Activated CD4-positive, CD25-positive, alpha-beta regulatory T cell treated with anti-CD3 and anti-CD28 coated beads, Interleukin-2, amount 50 U/mL, for 16 hours (primary cell): ENCODE measurements around the gene WNT5B.

ENCODE experiments used
- DNase-seq: peaks from one replicate; pipeline ENCODE4 v3.0.0-alpha.2; 2020; ENCODE audit warnings: low read depth, low spot score

WNT5B gene

DNA sequence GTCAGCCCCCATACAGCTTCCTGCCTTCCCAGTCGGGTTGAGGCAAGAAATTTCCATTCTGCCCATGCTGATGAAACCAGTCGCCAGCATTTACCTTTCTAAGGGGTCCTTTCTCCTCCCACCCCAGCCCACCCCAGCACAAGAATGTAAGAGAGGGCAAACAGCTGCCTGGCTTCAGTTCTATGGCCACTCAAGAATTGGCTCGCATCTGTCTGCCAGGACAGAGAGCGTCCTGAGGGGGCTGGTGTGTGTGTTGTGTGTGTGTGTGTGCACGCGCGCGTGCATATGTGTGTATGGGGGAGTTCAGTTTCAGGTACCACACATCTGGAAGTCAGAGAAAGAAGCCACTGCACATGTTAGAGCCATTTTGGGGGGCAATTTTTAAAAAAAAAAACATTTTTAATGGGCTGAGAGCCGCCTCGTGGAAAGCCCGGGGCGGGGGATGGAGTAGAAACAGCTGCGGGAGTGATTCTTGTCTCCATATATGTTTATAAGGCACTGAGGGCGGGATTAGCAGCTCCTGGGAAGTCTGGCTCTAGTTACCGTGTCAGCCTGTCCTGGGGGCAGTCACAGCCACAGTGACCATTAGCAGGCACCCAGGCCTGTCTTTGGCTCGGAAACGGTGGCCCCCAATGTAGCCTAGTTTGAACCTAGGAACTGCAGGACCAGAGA, at the start of gene WNT5B:
TSS of gene WNT5B (plus strand) at position 566 of the 672 bp plus-strand sequence. CDS start 2,124 bp downstream, outside the sequence.
- no peak for DNase-seq

DNA sequence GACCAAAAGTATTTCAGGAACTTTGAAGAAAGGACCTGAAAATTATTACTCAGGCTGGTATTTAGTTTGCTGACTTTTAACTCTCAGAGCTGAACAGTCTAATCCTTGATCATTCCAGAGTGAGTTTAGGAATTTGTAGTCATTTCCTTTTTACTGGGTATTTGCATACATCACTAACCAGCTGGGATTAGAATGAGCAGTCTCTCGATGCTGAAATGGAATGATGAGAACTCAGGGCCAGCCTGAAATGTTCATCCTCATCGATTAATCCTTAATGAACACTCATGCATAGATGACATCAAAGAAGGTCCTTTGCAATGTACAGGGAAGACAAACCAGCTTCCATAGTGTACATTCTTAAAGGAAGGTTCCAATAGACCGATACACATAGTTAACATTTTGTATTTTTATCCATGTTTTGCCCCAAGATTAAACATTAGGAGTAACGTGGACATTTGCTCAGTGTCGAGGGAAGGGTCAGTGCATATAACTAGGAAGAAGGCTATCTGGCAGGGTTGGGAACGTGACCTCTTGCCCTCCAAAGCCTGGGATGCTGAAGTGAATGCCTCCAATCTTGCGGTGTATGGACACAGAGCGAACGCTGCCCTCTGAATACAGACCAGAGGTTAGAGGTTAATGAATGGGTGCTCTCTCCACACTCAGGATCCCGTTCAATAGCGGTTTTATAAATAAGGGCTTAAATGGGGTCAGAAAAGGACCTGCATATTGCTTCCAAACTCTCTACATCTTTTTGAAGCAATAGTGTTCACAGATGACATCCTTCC, 49.2 kb upstream of the WNT5B start:
- DNase-seq = no peak

DNA sequence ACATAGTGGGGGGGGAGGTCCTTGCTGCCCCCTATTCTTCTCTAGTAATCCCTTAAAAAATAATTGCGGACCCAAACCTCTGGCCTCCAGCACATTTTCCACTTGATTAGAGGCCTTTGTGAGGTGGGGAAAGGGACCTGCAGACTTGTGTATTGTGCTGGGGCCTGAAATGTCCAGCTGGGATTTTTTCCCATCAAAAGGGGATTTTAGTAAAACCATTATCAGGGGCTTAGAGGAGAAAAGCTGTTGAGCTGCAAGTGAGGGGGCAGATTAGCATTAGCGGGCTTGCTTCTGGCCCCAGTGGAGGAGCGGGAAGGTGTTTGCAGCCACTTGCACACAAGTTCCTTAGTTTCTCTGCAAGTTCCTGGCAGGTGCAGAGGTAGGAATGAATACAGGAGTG, 48.5 kb upstream of the WNT5B start:
- no peak for DNase-seq

DNA sequence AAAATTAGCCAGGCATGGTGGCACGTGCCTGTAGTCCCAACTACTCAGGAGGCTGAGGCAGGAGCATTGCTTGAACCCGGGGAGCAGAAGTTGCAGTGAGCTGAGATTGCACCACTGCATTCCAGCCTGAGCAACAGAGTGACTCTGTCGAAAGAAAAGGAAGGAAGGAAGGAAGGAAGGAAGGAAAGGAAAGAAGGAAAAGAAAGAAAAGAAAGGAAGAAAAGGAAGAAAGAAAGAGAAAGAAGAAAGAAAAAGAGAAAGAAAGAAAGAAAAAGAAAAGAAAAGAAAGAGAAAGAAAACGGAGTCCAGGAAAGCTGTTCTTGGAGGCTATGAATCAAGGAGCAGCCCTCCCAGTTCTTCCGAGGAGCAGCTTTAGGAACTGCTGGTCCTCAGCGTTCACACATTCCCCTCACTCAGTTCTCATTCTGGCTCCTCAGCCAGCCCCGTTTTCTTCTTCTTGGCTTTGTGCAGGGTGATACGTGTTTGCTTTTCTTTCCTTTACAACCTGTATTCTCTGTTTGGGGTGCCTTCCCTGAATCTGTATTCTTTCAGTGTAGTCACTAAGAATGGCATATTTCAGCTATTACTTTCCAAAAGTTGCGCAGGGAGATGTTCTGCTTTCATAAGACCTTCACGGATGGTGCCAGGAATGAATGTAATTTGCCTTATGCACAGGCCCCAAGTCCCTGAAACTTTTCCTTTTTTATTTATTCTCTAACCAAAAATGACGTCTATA, 46.9 kb upstream of the WNT5B start:
- DNase-seq = no peak

DNA sequence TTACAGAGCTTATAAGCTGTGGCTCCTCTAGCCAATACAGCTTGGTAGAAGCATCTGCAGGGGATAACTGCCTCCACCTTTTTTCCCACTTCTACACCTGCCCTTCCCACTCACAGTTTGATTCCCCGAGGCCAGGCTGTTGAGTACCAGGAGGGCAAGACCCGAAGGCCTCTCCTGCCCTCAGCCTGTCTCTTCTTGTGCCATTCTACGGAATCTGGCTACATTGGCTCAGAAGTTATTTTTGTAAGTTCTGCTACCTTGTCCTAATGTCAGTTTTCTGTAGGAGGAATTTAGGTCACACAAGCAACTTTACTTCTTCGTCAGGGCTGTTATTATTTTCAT, 46.4 kb upstream of the WNT5B start:
- DNase-seq = no peak

DNA sequence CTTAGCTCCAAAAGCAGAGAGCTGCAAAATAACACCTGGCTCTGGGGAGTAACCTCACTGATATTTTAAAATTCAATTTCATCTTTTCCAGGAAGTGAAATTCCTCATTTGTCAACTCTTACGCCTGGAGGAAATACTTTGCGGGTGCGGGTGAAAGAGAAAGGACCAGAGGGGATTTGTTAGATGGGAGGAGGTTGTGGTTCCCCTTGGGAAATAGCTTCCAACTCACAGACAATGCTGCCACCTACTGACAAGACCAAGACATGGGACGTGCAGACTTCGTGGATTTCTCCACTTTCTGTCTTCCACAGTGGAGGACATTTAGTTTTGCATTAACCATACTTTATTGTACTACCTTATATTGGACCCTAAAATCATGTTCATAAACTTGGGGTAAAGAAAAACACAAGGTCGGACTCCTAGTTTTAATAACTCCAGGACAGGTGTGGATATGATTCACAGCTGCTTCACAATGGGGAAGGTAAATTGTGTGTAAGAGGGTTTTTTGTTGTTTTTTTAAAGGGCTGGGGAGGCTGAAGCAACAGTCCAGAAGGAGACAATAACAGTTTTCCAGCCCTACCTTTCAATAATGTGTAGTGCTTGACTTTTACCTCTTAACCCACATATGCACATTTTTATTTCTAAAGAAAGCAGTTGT, 45.5 kb upstream of the WNT5B start:
- DNase-seq = peak; percentile 47

DNA sequence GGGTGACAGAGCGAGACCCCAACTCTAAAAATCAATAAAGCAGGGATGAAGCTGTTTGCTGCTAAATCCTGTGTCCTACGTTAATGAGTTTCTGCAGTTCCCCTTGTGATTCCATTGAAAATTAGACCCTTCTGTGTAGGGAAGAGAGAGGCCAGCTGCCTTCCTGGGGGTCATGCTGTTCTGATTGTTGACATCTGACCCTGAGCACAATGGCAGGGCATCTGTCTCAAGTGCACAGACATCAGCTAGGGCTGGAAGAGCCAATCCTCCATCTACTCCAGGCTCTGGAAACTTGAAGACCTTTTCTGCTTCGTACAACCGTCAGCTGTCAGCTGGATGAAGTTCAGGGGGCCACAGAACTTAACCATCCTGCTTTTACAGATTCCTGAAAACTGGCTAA, 44.7 kb upstream of the WNT5B start:
- no peak for DNase-seq

DNA sequence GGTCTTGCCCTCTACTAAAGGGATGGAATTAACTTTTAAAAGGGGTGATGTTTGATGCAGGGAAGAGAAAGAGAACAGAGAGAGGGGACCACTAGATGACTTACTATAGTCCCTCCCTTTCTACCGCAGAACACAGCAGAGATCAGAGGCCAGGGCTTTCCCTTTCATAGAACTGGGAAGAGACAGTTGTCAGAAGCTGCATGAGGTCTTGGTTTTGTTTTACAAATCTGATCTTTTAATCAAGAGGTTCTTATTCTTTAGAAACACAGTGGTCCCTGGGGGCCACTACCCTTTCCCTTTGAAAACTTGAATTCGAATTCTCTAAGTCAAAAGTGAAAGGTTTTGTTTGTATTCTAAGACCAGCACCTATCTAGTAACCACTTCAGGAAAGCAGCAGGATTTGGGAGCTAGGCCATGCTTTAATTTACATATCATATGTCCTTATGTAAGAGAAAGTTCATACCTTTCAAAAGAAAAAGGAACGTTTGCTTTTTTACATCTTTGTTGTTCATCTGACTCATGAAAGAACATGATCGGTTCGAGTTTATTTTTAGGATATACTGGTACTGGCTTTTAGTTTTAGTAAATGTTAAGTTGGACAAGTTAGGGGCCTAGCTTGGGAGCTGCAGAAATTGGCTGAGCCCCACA, 41.0 kb upstream of the WNT5B start:
- no peak for DNase-seq

DNA sequence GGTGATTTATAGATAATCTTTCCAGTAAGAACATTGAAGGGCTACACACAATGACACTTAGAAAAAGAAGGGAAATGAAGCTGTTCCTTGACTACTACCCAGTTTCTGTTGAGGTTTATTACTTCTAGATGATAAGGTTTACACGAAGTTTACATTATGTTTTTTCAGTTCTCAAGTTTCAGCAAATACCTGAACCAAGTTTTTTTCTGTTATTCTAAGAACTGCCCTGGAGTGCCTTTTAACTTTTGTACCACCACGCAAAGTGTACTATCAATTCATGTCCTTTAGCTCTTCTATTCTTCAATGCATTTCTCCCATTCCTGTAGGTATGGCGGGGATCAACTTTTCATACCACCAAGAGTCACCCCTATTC, 40.5 kb upstream of the WNT5B start:
- DNase-seq = no peak

DNA sequence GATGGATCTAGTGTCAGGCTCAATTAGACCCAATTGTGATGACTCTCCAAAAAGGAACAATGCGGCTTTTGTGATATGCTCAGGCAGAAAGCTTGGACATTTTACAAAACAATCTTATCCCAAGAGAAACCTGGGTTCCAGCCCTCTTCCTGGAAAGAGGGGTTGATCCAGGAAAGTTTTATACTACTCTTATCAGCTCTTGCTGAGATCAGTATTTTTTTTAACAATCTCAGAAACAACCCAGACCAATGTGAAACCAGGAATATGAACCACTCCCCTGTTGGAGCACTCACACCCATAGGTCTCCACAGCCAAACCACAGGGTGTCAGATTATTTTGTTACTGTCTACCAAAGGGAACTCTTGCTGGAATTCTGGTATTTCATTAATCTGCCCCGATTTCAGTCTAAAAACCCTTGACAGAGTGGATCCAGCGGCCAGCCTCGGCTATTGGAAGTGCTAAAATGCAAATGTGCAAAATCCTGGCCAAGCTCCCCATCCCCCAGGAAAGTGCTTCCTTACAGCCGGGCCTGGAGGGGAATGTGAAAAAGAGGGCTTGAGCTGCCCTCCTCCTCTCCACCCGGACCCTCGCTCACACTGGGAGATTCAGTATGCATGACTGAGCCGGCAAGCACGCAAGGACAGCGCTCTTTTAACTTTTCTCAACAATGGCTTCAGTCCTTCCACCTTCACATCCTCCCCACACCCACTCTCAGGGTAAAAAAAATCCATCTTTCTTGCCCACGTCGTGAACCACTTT, 38.6 kb upstream of the WNT5B start:
- no peak for DNase-seq

DNA sequence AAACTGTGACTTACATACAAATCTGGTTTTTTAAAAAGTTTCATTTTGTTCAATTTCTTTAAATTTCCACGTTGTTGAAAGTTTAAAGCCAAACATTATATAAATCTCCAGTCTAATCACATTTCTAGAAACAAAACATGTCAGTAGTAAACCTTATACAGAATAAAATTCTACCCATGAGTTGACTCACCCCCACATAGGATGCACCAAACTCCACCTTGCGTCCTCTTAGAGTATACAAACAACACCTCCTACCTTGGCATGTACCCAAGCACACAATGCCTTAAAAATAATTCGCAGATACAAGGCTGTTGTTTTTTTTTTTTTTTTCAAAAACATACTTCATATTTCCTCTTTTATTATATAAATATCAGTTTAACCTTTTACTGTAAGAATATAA, 38.0 kb upstream of the WNT5B start:
- DNase-seq = peak; percentile 14

DNA sequence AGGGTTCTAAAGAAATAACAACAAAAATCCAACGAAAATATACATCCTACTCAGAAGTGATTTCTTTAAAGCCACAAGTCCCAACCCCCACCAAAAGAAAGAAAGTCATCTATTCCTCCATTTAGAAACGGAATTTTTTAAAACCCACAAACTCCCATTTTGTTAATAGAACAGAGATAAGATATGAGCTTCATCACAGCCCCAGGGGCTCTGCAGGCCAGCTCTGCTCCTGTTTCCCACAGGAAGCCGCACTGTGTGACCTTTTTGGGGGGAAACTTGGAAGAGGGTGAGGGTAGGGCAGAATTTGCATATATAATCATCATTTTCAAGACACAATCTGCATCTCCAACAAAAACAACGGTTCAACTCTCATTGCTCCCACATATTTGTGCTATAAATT, 37.5 kb upstream of the WNT5B start:
- no peak for DNase-seq

DNA sequence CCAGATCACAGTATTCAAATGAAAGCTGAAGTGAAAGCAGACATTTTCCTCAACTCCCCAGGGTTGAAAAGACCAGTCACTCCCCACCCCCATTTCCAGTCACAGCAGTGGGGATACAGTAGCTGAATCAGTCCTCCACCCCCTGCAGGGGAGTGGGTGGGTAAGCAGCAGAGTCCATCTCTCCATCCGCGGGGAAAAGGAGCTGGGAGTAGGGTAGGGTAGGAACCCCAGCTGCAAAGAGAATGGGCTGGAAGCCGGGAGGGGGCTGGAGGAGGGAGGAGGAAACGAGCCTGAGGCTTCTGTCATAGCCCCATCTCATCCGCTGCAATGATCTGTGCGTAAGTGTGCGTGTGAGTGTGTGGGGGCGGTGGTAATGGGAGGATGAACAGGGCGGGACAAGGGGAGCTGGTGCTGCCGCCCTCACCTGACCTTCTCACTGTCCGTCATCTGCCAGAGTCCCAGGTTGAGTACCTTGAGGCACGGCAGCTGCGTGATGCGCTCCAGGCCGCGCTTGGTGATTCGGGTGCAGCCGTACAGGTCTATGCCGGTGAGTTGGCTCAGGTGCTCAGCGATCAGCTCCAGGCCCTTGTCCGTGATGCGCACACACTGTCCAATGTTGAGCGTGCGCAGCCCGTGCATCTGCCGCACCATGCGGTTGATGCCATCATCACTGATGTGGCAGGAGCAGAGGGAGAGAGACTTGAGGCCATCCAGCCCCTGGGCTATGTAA, 36.4 kb upstream of the WNT5B start:
- DNase-seq = peak; percentile 37

DNA sequence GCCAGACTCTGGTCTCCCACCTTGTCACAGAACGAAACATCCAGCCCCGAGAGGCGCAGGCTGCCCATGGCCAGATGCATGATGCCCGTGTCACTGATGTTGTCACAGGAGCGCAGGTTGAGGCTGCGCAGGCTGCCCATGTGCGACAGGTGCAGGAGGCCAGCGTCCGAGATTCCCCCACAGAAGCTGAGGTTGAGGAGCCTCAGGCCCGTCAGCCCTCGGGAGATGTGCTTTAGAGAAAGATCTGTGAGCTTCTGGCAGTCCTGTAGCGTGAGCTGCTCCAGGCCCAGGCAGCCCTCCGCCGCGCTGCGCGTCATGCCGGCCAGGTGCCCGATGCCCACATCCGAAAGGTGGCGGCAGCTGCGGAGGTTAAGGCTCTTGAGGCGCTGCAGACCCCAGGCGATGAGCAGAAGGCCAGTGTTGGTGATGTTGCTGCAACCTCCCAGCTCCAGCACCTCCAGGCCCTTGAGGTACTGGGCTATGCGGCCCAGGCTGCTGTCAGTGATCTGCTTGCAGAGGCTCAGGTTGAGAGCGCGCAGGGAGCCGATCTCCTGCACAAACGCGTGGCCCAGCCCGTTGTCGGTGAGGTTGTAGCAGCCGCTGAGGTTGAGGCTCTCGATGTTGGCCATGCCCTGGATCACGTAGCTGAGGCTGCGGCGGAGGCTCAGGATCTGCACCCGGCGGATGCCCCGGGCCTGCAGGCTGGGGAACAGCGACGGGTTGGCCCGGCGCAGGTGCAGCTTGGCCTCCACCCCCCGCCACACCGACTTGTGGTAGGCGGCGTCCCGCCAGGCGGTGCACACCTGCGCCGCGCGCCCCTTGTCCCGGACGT, 35.6 kb upstream of the WNT5B start:
- peak; percentile 16 for DNase-seq

DNA sequence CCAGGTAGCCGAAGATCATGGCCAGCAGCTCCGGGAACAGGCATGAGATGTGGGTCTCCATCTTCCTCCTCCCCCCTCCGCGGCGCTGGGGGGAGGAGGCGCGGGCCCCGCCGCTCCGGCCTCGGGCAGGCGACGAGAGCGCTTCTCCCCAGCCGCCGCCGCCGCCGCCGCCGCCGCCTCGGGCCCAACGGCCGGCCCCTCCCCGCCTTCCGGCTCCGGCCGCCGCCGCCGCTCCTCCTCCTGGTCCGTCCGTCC, 35.1 kb upstream of the WNT5B start:
- DNase-seq = no peak

DNA sequence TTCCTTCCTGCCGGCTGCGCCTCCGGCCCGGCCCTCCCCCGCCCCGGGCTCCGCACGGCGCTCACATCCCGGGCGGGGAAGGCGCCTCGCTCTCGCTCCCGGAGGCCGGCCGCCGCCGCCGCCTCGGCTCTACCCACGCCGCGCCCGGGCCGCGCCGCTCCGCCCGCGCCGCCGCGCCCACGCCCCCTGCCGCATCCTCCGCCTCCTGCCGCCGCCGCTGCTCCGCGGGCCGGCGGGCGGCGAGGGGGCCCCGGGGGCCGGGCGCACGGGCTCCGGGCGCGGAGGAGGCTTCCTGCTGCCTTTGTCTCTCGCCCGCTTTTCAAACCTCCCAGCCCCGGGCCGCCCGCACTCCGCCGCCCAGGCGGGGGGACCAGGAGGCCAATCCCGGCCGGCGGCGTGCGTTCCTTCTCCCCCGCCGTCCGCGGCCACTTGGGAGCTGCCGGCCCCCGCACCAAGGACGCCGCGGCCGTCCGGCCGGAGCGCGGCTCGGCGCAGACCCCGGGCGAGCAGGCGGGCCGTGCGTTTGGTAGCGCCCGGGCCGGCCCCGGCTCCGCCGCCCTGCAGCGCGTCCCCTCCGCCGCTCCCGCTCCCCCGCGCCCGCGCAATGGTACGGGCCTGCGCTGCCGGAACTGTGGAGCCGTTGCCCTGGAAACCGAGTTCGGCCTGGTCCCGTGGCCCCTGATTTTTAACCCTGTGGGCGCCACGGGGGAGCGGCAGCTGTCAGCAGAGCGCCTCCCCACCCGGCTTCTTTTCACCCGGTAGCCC, 34.6 kb upstream of the WNT5B start, which contains the start of gene FBXL14:
TSS of gene FBXL14 (minus strand) at position 321 of the 765 bp plus-strand sequence. CDS start 515 bp downstream, outside the sequence.
- peak; percentile 76 for DNase-seq

DNA sequence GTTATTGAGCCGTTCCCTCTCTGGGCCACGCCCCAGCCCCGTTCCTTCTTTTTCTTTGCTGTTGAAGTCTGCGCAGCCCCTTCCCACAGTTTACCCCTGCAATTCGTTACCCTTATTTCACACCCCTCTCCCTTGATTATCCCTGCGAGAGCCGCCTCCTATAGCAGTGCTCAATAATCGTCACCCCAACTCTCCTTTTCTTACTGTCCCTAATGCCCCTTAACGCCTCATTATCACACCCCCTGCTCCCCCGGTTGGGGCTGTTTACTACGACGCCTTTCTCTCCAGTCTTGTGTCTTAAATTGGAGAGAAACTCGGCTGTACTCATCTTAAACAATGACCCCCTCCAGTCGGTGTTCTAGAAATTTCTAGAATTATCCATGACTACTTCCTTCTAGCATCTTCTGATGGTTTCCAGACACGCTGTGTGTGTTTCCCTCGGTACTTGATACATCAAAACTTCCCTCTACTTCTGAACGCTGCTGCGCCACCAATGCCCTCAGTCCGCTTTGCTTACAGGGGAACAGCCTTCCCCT, 33.9 kb upstream of the WNT5B start:
- DNase-seq = no peak

DNA sequence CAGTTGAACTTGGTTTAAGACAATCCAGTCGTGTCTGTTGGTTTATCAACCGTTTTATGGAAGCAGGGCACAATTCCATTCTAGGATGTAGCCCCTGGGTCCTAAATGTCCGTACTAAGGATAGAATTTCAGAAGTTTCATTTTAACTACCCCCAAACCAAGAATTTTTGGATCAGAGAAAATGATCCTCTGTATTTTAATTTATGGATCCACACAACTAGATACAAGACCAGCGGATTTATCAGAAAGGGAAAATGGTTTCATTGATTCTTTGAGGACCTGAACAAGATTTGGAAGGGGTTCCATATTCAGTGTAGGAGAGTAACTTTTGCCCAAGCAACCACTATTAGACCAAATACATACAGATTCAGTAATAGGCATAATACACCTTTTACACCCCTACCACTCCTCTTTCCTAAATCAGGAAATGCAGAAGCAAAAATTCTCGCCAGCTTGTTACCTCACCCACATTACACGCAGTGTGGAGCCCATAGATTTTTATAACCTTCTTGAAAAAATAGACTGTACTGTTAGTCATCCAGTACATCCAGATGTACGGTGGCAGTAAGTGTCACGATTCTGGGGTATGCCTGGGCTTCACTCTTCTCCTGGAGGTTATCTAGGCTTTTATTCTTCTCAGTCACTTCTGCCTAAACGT, 33.2 kb upstream of the WNT5B start:
- DNase-seq = no peak
